Ishikawa (cell line): ENCODE results near the gene CDK1.

Experiments
- EGR1 ChIP-seq: IDR thresholded peaks from 2 replicates; pipeline ENCODE4 v1.6.1; 2012
- EP300 ChIP-seq: IDR thresholded peaks from 2 replicates; pipeline ENCODE4 v1.6.1; 2012; ENCODE audit warnings: borderline replicate concordance
- NFIC ChIP-seq: IDR thresholded peaks from 2 replicates; pipeline ENCODE4 v1.6.1; 2012
- TAF1 ChIP-seq: IDR thresholded peaks from 2 replicates; pipeline ENCODE4 v1.6.1; 2012; ENCODE audit warnings: low read depth, mild to moderate bottlenecking
- ZBTB7A ChIP-seq: IDR thresholded peaks from 2 replicates; pipeline ENCODE4 v1.6.1; 2012; ENCODE audit warnings: low read depth
- TF ChIP-seq, protein P1 (sequence below): IDR thresholded peaks from 2 replicates; pipeline ENCODE4 v1.6.1; 2012

DNA sequence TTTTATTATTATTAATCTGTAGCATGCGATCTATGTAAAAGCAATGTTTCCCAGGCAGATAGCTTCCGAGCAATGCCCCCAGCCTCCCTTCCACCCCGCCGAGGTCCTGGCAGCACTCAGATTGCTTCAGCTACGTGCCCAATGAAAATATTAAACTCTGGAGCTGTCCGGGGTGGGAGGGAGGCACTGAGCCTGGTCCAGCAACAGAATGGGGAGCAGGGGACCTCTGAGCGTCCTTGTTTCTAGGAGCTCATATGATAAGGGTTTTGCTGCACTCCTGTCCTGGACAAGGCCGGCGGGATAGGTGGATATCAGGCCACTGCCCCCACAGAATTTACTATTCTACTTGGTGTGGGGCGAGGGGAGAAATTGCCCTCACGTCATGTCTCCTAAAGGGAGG is 44.5 kb upstream of the CDK1 start:
- TF ChIP-seq, protein P1, sequence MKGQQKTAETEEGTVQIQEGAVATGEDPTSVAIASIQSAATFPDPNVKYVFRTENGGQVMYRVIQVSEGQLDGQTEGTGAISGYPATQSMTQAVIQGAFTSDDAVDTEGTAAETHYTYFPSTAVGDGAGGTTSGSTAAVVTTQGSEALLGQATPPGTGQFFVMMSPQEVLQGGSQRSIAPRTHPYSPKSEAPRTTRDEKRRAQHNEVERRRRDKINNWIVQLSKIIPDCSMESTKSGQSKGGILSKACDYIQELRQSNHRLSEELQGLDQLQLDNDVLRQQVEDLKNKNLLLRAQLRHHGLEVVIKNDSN: no peak
- TF ChIP-seq TAF1 (no peak), ZBTB7A (no peak), EP300 (no peak), EGR1 (no peak), NFIC (no peak)
